Measurements from ENCODE around the gene SLC6A6.

Gene SLC6A6

DNA sequence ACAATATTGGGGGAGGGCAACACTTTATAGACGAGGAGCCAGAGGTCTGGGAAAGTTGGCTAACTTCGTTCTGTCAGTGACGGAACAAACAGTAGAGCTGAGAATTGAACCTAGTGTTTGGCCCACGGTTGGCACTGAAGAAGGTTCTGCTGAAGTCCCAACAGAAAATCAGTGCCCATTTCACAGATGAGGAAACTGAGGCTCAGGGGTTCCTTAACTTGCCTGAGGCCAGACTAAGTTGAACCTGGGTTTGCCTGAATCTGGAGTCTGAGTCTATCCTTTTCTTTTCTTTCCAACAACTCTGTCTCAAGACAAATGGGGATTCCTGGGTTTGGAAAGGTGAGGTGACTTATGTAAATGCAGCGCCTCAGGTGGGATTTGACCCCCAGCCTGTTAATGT, 55.1 kb downstream of the SLC6A6 start:
- DNase-seq = no peak

DNA sequence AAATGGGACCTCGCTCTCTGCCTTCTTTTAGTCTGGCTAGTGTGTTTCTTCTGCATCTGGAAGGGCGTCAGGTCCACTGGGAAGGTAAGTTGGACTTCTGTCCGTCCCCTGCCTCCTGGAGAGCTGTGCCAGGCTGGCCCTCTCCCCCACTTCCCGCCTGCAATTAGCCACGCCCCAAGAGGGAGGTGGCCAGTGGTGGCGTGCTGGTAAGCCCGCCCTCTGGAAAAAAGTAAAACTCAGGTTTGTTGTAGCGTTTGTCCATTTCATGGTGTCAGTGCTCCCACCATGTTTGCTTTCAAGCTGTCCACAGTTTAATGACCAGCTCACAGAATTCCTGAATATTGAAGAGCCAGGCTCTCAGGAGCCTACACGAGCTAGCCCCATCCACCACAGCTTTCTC, 55.6 kb downstream of the SLC6A6 start:
- DNase-seq = no peak

DNA sequence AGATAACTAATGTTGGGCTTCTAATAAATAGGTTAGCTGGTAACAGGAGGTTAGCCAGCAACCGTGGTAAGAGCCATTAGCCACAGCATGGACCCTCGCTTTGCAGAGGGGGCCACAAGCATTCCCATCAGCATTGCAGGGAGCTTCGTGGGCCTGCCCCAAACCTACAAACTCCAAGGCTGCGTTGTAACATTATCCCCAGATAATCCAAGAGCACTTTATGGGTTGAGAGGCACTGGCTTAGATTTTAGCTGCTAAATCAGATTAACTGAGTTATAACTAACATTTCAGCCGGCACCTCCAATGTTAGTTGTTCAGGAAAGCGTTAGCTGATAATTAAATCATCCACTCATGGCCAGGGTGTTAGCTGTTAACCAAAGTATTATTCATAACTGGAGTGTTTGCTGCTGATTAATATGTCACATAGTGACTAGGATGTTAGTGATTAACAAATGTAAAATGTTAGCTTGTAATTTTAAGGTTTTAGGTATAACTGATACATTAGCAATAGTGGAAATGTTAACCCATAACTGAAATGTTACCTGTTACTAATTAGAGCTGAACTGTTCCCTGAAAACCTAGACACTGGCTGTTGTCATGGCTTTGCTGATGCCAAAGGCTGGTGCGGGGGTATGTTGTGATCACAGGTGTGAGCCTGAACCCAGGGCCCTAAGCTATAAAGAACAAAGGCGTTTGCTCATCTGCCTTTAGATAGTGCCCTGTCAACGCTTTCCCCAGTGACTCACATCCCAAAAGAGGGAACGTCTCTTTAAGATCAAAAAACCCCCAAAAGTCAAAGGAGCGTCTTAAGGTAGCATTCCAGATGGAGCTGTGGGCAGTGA, 56.2 kb downstream of the SLC6A6 start:
- DNase-seq = no peak

DNA sequence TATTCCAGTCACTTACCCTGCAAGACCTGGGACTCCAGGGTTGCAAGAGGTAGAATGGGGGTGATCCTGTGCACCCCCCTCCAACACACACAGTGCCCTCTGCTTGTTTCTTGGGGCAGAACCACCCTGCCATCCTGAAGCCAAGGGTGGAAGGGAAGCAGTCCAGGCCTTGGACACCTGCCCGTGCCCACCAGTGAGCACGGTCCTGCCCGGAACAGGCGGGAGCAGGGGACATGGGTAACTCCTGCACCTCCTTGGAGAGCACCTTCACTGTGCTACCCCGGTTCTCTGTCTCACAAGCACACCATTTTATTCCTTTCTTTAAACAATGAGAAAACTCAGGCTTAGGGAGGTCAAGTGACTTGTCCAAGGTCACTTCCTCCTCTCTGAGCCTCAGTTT, 57.0 kb downstream of the SLC6A6 start:
- DNase-seq = no peak

DNA sequence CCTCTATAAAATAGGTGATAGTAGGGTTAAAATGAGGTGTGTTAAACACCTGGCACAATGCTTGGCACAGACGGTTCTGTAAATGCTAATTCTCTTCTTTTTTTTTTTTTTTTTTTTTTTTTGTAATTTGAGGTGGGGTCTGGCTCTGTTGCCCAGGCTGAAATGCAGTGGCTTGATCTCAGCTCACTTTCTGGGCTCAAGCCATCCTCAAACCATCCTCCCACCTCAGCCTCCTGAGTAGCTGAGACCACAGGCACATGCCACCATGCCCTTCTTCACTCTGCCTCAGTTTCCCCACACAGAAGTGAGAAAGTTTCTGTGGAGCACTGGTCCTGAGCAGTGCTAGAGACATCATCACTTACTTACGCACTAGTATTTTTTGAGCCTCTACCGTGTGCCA, 57.4 kb downstream of the SLC6A6 start:
- no peak for DNase-seq

DNA sequence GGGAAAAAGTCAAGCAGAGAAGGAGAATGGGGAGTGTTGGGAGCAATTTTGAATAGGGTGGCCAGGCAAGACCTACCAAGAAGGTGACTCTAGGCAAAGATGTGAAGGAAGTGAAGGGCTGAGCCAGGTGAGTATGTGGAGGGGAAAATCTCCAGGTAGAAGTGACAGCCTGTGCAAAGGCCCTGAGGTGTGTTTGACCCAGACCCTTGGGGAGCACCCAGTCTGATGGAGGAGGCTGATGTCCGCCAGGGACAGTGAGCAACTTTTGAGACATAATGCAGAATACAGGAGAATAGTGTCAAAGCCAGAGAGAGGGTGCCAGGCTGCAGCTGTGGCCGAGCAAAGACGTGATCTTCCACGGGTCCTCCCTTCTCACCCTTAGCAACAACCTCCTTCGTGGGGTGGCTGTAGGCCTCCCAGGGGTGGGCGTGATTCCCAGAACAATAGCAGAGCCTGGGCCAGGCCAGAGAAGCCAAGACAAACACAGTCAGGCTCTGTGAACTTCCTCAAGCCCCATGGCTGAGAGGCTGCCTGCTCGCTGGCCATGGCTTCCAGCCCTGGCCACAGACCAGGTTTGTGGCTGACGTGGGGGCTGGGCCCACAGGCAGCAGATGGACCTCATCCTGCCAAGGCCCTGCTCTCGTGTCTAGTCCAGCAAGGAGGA, 58.1 kb downstream of the SLC6A6 start:
- no peak for DNase-seq

DNA sequence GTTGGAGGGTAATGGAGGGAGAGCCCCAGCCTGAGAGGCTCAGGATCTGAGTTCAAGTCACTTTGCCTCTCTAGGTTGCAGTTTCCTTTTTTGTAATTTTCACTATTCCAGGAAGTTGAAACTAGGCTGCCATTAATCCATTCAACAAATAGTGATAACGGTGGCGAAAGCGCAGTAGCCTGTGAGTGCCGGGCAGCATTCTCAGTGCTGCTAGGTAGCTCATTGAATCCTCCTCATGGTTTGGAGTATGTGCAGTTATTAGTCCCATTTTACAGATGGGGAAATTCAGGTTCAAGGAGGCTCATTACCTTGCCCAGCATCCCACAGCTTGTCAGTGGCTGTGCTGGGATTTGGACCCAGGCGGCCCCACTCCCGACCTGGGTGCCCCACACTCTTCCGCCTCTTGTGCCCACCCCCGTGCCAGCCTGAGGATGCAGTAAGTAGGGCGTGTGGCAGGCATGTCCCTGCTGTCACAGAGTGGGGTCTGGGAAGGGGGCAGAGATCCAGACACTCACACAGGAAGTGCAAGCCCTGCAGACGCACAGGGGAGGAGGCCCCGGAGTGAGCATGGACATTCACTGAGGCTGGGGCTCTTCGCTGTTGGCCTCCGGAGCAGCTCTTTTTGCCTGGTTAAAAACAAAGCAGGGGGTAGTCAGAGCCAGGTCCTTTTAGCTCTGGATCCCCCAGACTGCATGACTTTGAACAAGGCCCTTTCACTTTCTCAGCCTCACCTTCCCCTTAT, 58.8 kb downstream of the SLC6A6 start:
- no peak for DNase-seq

DNA sequence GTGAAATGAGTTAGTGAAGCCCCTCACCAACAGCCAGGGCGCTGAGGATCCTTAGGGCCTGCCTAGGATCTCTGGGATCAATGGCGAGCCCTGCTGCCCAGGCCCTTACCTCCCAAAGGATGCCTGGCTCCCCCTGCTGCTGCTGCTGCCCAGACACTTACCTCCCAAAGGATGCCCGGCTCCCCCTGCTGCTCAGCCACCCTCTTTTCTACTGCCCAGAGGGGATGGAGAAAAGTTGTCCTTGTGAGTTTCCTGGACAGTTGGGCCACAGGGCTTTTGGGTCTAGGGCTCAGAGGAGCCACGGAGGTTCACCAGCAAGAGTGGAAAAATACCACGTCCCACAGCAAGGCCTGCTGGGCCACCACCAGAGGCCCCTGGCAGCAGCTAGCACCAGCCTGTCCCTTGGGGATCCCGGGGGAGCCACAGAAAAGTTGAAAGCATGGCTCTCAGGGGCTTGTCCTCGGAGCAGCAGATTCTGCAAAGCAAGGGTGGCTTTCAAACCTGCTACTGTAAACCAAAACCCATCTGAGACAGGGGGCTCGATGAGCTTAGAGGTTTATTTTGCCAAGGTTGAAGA, 59.4 kb downstream of the SLC6A6 start:
- DNase-seq = no peak

DNA sequence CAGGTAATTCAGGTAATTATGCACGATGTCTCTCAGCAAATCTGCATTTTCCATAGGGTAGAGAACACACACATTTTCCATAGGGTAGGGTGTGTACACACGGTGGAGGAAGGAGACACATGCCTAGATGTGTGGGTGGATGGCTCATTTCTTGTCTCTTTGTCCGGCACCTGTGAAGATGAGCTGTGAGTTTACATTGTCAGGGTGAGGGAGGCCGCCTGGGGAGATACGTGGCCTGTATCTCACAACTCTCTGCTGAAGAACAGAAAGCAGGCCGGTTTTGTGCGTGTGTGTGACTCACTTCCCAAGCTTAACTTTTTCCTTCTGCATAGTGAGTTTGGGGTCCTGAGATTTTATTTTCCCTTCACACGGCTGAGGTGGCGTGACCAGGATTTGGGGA, 60.3 kb downstream of the SLC6A6 start:
- no peak for DNase-seq

DNA sequence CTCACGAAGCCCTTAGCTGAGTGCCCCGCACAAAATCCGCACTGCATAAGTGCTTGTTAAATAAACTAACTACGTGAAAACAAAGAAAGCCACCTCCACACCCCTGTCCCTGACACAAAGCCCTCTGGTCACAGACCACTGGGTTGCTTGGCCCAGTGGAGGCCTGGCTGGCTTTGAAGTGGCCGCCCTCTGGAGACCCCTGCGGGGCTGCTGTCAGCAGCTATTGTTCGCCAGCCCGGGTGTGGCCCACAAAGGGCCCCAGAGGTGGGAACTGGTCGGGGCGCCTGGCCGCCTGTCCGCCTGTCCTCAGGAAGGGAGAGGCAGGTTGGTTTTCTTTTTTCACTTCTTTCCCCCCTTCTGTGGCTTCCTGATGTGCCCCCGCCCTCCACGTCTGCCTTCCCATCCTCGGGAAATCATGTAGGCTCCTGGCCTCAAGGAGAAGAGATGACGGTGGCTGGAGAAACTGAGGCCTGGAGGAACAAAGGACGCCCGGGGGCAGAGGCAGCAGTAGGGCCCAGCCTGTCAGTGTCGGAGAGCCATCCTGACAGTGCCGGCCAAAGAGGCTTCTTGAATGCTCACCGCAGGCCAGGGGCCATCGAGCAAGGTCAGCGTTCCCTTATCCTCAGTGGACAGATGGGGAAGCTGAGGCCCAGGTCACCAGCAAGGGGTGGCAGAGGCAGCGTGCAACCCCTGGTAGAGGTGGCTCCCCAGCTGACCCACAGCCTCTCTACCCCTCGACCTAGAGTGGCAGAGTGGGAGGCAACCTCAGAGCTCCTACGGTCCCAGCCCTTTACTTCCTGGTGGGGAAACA, 61.1 kb downstream of the SLC6A6 start:
- DNase-seq = no peak

DNA sequence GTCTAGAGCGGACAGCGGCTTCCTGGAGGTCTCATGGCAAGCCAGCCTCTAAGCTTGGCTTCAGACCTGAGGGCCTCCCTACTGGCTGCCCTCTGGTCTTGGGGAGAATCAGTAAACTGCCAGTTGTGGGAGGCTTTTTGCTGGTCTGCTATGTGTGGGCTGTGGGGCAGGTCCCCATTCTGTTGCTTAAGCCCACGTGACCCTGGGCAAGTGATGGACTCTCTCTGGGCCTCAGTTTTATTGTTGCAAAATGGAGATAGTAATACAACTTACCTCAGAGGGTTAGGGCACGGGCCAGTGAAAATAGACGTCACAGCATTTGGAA, 61.7 kb downstream of the SLC6A6 start:
- no peak for DNase-seq

DNA sequence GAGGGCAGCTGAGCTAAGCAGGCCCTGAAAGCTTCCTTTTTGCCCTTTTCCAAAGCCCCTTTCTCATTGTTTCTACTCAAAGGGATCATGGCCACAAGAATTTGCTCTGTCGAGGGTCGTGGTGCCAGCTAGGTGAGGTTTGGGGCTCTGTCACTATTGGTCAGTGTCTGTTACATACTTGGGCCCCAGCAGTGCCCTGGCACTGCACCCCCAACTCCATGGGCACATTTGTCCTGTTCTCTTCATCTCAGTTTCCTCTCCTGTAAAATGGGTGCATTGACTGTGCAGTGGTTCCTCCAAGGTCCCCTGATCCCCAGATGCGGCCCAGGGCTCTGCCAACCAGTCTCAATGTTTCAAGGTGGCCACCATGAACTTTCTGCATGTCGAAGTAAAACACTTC, 62.1 kb downstream of the SLC6A6 start:
- no peak for DNase-seq

DNA sequence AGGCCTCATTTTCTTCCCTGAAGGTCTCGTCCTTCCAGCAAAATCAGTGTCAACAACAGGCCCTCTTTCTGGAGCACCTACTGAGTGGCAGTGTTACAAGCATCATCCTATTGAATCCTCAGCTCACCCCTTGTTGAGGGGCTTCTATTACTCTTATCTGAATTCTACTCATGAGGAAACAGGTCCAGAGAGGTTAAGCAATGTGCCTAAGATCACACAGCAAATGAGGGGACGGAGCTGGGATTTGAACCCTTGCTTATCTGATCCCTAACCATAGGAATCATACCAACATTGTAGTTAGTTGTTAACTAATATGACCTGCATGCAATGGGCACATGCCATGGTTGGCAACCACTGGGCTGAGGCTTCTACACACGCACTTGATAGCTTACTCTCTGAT, 63.0 kb downstream of the SLC6A6 start:
- no peak for DNase-seq

DNA sequence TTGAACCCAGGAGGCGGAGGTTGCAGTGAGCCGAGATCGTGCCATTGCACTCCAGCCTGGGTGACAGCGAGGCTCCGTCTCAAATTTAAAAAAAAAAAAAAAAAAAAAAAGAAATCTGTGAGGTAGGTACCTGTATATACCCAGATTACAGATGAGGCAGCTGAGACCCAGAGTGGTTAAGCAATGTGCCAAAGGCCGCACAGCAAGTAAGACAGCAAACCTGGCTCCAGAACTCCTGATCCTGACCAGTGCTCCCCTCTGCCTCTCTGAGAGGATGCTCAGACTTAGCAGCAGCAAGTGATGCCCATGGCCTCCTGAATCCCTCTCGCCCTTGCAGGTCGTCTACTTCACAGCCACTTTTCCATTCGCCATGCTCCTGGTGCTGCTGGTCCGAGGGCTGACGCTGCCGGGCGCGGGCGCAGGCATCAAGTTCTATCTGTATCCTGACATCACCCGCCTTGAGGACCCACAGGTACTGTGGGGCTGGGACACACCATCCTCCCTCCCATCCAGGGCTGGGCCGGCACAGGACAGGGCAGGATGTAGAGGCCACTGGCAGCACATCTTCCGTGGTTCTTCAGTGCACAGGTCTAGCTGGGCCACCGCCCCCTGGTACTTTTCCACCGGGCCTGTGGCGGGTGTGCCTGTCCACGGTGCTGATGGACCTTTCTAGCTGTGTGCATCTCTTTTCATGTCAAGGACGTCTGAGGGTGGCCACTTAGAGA, 63.9 kb downstream of the SLC6A6 start:
- DNase-seq = no peak

DNA sequence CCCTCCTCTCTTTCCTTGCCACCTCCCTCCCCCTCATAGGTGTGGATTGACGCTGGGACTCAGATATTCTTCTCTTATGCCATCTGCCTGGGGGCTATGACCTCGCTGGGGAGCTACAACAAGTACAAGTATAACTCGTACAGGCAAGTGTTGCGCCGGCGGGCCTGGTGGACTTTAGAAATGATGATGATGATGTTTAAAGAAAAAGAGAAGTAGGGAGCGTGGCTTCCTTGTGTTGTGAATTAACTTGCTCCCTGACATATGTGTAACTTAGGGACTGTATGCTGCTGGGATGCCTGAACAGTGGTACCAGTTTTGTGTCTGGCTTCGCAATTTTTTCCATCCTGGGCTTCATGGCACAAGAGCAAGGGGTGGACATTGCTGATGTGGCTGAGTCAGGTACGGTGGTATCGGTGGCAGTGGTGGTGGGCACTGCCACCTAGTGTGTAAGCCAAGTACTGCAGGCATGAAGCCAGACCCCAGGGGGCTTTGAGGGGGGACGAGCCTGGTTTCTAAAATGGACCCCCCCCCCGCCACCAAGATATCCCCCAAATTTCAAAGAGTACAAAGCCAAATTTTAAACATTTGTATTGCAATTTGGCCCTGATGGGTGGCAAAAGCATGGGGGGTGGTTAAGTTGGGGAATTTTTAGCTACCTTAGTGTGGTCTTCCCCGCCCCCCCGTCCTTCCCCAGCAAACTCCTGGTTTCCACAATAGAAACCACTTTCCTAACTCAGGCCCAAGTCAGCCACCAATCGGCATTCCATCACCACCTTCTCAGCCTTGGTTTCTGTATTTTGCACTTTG, 65.6 kb downstream of the SLC6A6 start:
- DNase-seq = peak; percentile 81

DNA sequence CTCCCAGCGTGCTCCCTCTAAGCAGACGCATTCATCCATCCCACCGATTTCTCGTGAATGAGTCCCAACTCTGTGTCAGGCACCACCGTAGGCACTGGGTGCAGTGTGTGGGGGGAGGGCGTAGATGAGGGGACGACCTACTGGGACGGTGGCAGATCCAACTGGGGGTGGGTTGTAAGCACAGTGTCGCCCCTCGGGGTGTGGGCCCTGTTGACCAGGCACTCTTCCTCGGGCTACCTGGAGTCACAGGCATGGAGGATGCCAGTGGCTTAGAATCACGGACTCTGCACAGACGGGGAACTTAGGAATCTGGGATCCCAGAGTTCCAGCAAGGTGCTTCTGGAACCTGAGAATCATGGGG, 66.2 kb downstream of the SLC6A6 start:
- no peak for DNase-seq

DNA sequence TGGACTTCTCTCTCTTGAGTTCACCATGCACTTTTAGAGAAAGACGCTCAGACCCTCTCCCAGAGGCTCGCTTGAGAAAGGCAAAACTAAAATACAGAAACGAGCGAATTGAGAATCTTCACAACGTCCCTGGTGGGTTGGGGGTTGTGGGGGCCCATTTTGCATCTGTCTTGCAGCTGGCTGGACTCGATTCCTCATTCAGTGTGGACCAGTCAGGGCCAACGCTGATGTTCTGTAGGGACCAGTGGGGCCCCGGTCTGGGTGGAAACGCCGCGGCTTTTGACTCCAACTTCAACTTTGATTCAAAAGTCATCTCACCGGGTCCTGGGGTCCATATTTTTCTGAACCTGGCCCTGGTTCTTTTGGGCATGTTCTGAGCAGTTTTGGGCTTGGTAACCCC, 68.1 kb downstream of the SLC6A6 start:
- DNase-seq = no peak

DNA sequence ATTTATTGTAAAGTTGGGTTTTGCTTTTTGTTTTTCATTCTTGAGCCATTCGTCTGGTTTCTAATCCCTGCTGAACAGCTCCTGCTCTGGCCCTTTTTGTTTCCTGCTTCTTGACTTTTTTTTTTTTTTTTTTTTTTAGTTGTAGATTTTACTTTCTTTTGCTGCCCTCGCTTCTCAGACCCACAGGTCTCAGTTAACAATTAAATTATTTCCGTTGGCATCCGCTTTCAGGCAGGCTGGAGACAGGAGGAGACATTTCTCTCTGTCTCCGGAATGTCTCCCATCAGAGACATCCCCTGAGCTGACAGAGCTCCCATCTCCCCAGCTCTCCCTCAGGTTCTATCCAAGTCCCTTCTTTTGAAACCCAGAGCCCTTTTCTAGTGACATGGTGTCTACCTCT, 68.6 kb downstream of the SLC6A6 start:
- DNase-seq = no peak

DNA sequence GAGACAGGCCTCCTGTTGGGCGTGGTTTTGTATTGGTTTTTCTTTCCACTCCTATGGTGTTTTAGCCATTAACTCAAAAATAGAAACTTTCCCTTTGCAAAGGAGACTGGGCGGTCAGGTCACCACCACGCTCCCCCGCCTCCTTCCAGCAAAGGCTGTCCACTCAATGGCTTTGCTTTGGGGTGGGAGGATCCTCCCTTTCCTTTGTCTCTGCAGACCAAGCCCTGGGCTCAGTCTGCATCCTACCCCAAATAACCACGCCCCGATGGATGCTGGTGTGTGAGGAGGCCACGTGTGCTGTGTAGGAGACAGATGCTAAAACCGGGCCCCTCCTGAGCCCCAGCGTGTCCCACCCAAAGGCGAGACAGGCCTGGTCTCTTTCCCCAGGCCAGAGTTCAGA, 69.3 kb downstream of the SLC6A6 start:
- DNase-seq = no peak

DNA sequence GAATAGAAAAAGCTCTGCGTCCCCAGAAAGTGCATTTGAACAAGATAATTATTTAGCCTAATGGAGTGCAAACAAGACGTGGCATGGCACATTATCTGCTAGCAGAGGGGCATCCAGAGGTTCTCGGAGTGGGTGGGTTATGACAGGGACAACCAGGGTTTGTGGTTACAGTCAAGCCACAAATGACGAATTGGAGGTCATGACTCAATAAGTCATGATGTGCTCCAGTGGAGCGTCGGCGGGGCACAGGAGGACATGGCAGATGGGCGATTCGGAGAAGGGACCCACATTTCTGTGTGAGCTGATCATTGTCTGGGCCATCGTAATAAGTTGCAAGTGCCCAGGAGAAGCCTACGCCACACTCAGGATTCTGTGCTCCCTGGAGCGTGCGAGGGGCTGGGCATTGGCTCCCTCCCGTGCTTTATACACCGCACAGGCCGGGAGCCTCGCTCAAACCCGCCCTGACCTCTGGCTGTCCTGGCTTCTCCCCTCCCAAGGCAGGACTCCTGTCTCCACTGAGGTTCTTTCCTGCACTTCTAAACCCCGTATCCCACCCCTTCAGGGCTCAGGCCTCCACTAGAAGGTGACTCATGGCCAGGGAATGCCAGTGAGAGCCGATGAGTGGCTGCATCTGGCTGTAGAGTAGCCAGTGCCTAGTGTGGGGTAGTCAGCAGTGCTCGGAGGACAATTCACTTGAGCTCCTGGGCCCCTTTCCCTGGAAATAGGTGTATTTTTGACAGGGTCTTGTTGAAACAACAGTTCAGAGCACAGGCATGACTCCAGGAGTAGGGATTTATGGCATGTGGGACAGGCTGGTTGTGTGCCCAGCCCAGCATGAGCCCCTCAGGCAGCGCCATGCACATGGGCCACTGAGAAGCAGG, 70.3 kb downstream of the SLC6A6 start:
- no peak for DNase-seq

Data from activated CD8-positive, alpha-beta memory T cell treated with anti-CD3 and anti-CD28 coated beads for 24 hours (primary cell).